ENCODE data around the gene EPB41L2. TPM values are rescaled to one million over a fixed set of nuclear protein-coding genes. Genes with fewer than 3 reads are reported as not detected.
"Not testable (repeated sequence)": the region's sequence is repeated elsewhere in the genome, so short reads cannot be mapped to it uniquely, and the experiment has no call there.

EPB41L2 gene
- total RNA-seq, 1 donor from 2014 or later: 23.8 TPM

- DNase-seq (ENCODE audit: low read depth): no peak
Measured at GRCh38 chr6:130955755-130956154, 107.3 kb downstream of the EPB41L2 start.

GRCh38 chr6:130949553-130949952, 113.5 kb downstream of the EPB41L2 start:
- DNase-seq (ENCODE audit: low read depth): no peak

- no peak for DNase-seq (ENCODE audit: low read depth)
Measured at GRCh38 chr6:130947464-130947863, 115.6 kb downstream of the EPB41L2 start.

- DNase-seq (ENCODE audit: low read depth): no peak
Measured at GRCh38 chr6:130946076-130946475, 117.0 kb downstream of the EPB41L2 start.

GRCh38 chr6:130945401-130945919, 117.6 kb downstream of the EPB41L2 start:
- DNase-seq (ENCODE audit: low read depth): no peak

GRCh38 chr6:130944486-130944885, 118.6 kb downstream of the EPB41L2 start:
- no peak for DNase-seq (ENCODE audit: low read depth)

GRCh38 chr6:130943738-130944137, 119.3 kb downstream of the EPB41L2 start:
- no peak for DNase-seq (ENCODE audit: low read depth)

- DNase-seq (ENCODE audit: low read depth): not testable (repeated sequence)
Measured at GRCh38 chr6:130942752-130943151, 120.3 kb downstream of the EPB41L2 start.

- DNase-seq (ENCODE audit: low read depth): no peak
Measured at GRCh38 chr6:130937942-130938604, 125.0 kb downstream of the EPB41L2 start.

- no peak for DNase-seq (ENCODE audit: low read depth)
Measured at GRCh38 chr6:130936933-130937332, 126.1 kb downstream of the EPB41L2 start.

- peak; percentile 7 for DNase-seq (ENCODE audit: low read depth)
Measured at GRCh38 chr6:130935978-130936377, 127.1 kb downstream of the EPB41L2 start.

- peak; percentile 8 for DNase-seq (ENCODE audit: low read depth)
Measured at GRCh38 chr6:130934848-130935585, 128.0 kb downstream of the EPB41L2 start.

- peak; percentile 59 for DNase-seq (ENCODE audit: low read depth)
Measured at GRCh38 chr6:130933712-130934200, 129.3 kb downstream of the EPB41L2 start.

GRCh38 chr6:130932921-130933320, 130.1 kb downstream of the EPB41L2 start:
- DNase-seq (ENCODE audit: low read depth): no peak

- no peak for DNase-seq (ENCODE audit: low read depth)
Measured at GRCh38 chr6:130932438-130932837, 130.6 kb downstream of the EPB41L2 start.

GRCh38 chr6:130931683-130932082, 131.4 kb downstream of the EPB41L2 start:
- no peak for DNase-seq (ENCODE audit: low read depth)

GRCh38 chr6:130929036-130929678, 133.9 kb downstream of the EPB41L2 start:
- peak; percentile 55 for DNase-seq (ENCODE audit: low read depth)

GRCh38 chr6:130928158-130928912, 134.7 kb downstream of the EPB41L2 start:
- DNase-seq (ENCODE audit: low read depth): no peak

GRCh38 chr6:130927305-130927704, 135.7 kb downstream of the EPB41L2 start:
- no peak for DNase-seq (ENCODE audit: low read depth)

- peak; percentile 69 for DNase-seq (ENCODE audit: low read depth)
Measured at GRCh38 chr6:130923350-130923749, 139.7 kb downstream of the EPB41L2 start.

- no peak for DNase-seq (ENCODE audit: low read depth)
Measured at GRCh38 chr6:130922922-130923321, 140.1 kb downstream of the EPB41L2 start.

All from myocyte (in vitro differentiated cells).